Measurements from ENCODE around the gene NKX2-1. TPM values are rescaled to one million over a fixed set of nuclear protein-coding genes. Genes with fewer than 3 reads are reported as not detected.
"Not testable (repeated sequence)": the region's sequence is repeated elsewhere in the genome, so short reads cannot be mapped to it uniquely, and the experiment has no call there.

NKX2-1 gene
- polyA plus RNA-seq (2013, experiment 1 of 2), result not detected
- polyA plus RNA-seq (2013, experiment 2 of 2), result not detected

DNA sequence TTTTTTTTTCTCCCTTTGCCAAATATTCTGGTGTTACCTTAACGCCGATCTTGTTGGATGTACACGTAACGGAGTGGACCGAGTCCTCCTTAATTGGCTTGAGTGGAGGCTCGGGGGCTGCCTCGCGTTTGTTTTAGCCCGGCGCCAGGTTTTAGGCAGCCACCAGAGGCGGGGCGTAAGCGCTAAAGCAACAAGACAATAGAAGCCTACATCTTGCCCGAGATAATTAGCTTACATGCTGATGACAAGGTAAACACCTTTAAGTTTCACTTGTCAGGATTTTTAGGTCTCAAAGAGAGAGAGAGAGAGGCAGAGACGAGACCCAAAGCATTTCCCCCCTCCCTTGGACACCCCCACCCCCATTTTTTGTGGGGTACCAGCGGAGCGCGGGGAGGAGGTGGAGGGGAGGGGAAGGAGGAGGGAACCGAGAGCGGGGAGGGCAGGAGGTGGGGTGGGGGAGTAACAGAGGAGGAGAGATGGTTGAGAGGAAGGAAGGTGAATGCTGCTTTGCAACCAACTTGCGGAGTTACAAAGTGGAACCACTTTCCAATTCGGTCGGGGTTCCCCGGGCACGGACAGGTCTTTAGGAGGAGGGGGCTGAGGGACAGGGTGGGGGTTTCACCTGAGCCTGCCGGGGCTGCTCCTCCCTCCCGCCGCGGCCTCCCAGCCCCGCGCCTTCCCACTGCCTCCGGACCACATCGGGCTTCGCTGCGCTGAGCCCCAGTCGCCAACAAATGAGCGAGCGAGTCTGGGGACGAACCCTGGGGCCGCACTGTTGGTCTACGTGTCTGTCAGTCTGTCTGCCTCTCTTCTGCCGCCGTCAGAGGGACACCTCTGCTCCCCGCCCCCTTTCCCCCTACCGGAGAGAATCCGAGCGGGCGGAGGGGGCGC is at the start of gene NKX2-1:
Gene NKX2-1, minus strand, starts transcription at position 802 of the 891 bp plus-strand sequence. Its CDS starts 103 bp downstream, at position 699.
- under 1% methylated on average over 48 of the region's 49 CpGs for WGBS
- H3K27me3 ChIP-seq (ENCODE audit: insufficient read depth, low read length), result peaks cover 100% of the 10 kb centered on the region
- H3K9me3 ChIP-seq (ENCODE audit: insufficient read depth, low read depth, low read length), result no peaks in the 10 kb centered on the region
- H3K36me3 ChIP-seq (ENCODE audit: insufficient read depth, low read length), result no peaks in the 10 kb centered on the region
- peak within 1 kb of the TSS; percentile 35 for H3K4me3 ChIP-seq (ENCODE audit: low read length)
- no peak within 1 kb of the TSS for H3K9ac ChIP-seq (ENCODE audit: low read depth, low read length)
- H3K27ac ChIP-seq (ENCODE audit: low read depth, low read length), result no peak within 1 kb of the TSS
- peaks cover 11% of the 10 kb centered on the region; the same call in 1 of the 2 replicates for H3K4me1 ChIP-seq (ENCODE audit: insufficient read depth, low read length)

DNA sequence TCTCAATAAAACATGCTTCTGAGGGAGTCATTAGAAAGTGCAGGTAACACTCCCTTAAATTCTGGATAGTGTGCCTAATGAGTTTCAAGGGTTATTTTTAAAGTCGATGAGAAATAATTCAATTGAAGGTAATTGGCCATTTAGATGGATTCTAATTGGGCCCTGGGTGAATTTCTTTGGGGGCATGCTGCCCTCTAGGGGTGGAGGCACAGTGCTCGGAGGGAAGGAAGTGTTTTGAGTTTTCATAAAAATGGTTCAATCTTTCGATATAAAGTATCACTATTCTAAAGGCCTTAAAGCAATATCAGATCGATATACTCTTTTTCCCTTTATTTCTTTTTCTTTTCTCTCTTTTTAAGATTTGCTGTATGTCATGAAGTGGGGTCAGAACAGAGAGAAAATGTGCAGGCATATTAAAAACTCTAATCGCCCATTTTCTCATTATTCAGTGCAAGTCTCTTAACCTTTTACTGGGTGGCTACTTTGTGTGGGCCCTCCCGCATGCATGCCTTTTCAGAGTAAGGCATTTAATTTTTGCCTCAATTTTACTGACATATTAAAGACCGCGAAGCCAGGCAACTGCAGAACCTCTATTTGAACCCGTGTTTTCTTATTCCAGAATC is 36.9 kb upstream of the NKX2-1 start:
- Histone ChIP-seq H3K27me3 (ENCODE audit: insufficient read depth, low read length) (peaks cover 39% of the 10 kb centered on the region), H3K4me1 (ENCODE audit: insufficient read depth, low read length) (peaks cover 8% of the 10 kb centered on the region), H3K4me3 (ENCODE audit: low read length) (no peak overlapping the region), H3K9ac (ENCODE audit: low read depth, low read length) (no peak overlapping the region), H3K36me3 (ENCODE audit: insufficient read depth, low read length) (no peaks in the 10 kb centered on the region), H3K9me3 (ENCODE audit: insufficient read depth, low read depth, low read length) (no peaks in the 10 kb centered on the region), H3K27ac (ENCODE audit: low read depth, low read length) (no peak overlapping the region)
- WGBS, result 68% methylated on average over 8 of the region's 9 CpGs

GRCh38 chr14:36555998-36556743 is 36.1 kb upstream of the NKX2-1 start:
- H3K9me3 ChIP-seq (ENCODE audit: insufficient read depth, low read depth, low read length), result no peaks in the 10 kb centered on the region
- 77% methylated on average over 6 of the region's 6 CpGs for WGBS

DNA sequence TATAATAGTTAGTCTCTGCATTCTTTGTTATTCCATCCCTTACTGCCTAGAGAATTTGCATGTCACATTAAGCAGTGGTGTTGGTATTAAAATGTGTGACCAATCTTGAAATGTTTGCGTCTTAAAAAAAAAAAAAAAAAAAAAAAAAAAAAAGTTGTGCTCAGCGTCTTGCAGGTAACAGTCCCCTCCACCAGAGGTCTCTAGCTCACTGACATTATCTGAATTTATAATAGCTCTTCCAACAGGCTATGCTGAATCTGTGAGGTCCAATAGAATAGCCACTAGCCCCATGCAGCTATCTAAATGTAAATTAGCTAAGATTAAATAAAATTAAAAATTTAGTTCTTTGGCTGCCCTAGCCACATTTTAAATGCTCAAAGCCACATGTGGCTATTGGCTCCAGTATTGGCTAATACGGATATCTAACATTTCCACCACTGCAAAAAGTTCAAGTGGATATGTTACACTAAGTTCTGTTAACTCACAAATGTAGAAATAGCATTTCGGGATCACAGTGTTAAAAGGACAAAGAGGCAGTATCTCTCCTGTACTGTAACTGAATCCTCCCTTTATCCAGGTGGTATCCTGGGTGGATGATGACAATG is 33.7 kb upstream of the NKX2-1 start:
- H3K9ac ChIP-seq (ENCODE audit: low read depth, low read length), result no peak overlapping the region
- peaks cover 22% of the 10 kb centered on the region for H3K27me3 ChIP-seq (ENCODE audit: insufficient read depth, low read length)
- no peaks in the 10 kb centered on the region for H3K36me3 ChIP-seq (ENCODE audit: insufficient read depth, low read length)
- 50% methylated on average over 2 of the region's 4 CpGs for WGBS
- H3K9me3 ChIP-seq (ENCODE audit: insufficient read depth, low read depth, low read length), result no peaks in the 10 kb centered on the region
- H3K4me1 ChIP-seq (ENCODE audit: insufficient read depth, low read length), result peaks cover 8% of the 10 kb centered on the region
- no peak overlapping the region for H3K4me3 ChIP-seq (ENCODE audit: low read length)
- no peak overlapping the region for H3K27ac ChIP-seq (ENCODE audit: low read depth, low read length)

More at GRCh38 chr14:36555998-36556743, 36.1 kb upstream of the NKX2-1 start:
- no peak overlapping the region for H3K4me3 ChIP-seq (ENCODE audit: low read length)
- H3K27ac ChIP-seq (ENCODE audit: low read depth, low read length), result no peak overlapping the region
- H3K27me3 ChIP-seq (ENCODE audit: insufficient read depth, low read length), result peaks cover 32% of the 10 kb centered on the region
- peaks cover 8% of the 10 kb centered on the region for H3K4me1 ChIP-seq (ENCODE audit: insufficient read depth, low read length)
- no peaks in the 10 kb centered on the region for H3K36me3 ChIP-seq (ENCODE audit: insufficient read depth, low read length)
- no peak overlapping the region for H3K9ac ChIP-seq (ENCODE audit: low read depth, low read length)

- Histone ChIP-seq H3K36me3 (ENCODE audit: insufficient read depth, low read length) (no peaks in the 10 kb centered on the region), H3K27me3 (ENCODE audit: insufficient read depth, low read length) (peaks cover 19% of the 10 kb centered on the region), H3K4me1 (ENCODE audit: insufficient read depth, low read length) (peaks cover 8% of the 10 kb centered on the region), H3K27ac (ENCODE audit: low read depth, low read length) (no peak overlapping the region), H3K9ac (ENCODE audit: low read depth, low read length) (no peak overlapping the region), H3K4me3 (ENCODE audit: low read length) (no peak overlapping the region), H3K9me3 (ENCODE audit: insufficient read depth, low read depth, low read length) (no peaks in the 10 kb centered on the region)
- WGBS, result 38% methylated on average over 1 of the region's 1 CpG
Measured at GRCh38 chr14:36550899-36551298, 30.9 kb upstream of the NKX2-1 start.

DNA sequence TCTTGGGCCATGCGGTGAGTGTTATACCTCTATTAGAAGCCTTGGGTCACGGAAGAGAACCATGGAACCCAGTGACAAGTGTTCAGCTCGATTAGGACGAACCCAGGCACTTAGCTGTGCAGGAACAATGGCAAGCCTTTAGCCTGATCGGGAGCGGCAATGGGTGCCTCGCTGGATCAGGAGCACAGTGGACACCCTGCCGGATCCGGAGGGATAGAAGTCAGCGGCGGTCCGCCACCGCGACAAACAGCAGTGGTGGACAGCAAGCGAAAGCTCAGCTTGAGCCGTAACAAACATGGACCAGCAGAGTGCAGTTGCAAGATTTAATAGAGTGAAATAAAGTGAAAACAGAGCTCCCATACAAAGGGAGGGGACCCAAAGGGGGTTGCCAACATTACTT is 24.2 kb upstream of the NKX2-1 start:
- H3K36me3 ChIP-seq (ENCODE audit: insufficient read depth, low read length); H3K9me3 ChIP-seq (ENCODE audit: insufficient read depth, low read depth, low read length); H3K27ac ChIP-seq (ENCODE audit: low read depth, low read length); H3K9ac ChIP-seq (ENCODE audit: low read depth, low read length); H3K4me3 ChIP-seq (ENCODE audit: low read length); H3K4me1 ChIP-seq (ENCODE audit: insufficient read depth, low read length): not testable (repeated sequence)
- 94% methylated on average over 16 of the region's 16 CpGs for WGBS
- peaks cover 25% of the 10 kb centered on the region; the same call in 1 of the 2 replicates for H3K27me3 ChIP-seq (ENCODE audit: insufficient read depth, low read length)

- no peak overlapping the region for H3K4me3 ChIP-seq (ENCODE audit: low read length)
- WGBS, result 94% methylated on average over 1 of the region's 1 CpG
- no peaks in the 10 kb centered on the region for H3K9me3 ChIP-seq (ENCODE audit: insufficient read depth, low read depth, low read length)
- no peaks in the 10 kb centered on the region for H3K4me1 ChIP-seq (ENCODE audit: insufficient read depth, low read length)
- no peaks in the 10 kb centered on the region for H3K36me3 ChIP-seq (ENCODE audit: insufficient read depth, low read length)
- no peak overlapping the region for H3K9ac ChIP-seq (ENCODE audit: low read depth, low read length)
- no peak overlapping the region for H3K27ac ChIP-seq (ENCODE audit: low read depth, low read length)
- H3K27me3 ChIP-seq (ENCODE audit: insufficient read depth, low read length), result peaks cover 71% of the 10 kb centered on the region
Measured at GRCh38 chr14:36538051-36538450, 18.0 kb upstream of the NKX2-1 start.

DNA sequence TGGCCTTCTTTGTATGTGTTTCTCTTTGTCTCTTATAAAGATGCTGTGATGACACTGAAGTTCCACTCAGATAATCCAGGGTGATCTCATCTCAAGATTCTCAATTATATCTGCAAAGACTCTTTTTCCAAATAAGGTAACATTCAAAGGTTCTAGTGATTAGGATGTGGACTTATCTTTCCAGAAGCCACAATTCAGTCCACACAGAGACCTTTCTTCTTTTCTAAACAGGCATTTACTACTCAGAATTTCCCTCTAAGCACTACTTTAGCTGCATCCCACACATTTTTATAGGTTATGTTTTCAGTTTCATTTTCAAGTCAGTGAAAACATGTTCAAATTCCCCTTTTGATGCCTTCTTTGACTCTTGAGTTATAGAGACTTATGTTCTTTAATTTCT is 9.0 kb upstream of the NKX2-1 start:
- no peaks in the 10 kb centered on the region for H3K4me1 ChIP-seq (ENCODE audit: insufficient read depth, low read length)
- no peaks in the 10 kb centered on the region for H3K36me3 ChIP-seq (ENCODE audit: insufficient read depth, low read length)
- no peak overlapping the region for H3K27ac ChIP-seq (ENCODE audit: low read depth, low read length)
- no peak overlapping the region for H3K9ac ChIP-seq (ENCODE audit: low read depth, low read length)
- peaks cover 98% of the 10 kb centered on the region for H3K27me3 ChIP-seq (ENCODE audit: insufficient read depth, low read length)
- H3K4me3 ChIP-seq (ENCODE audit: low read length), result no peak overlapping the region
- no peaks in the 10 kb centered on the region for H3K9me3 ChIP-seq (ENCODE audit: insufficient read depth, low read depth, low read length)

DNA sequence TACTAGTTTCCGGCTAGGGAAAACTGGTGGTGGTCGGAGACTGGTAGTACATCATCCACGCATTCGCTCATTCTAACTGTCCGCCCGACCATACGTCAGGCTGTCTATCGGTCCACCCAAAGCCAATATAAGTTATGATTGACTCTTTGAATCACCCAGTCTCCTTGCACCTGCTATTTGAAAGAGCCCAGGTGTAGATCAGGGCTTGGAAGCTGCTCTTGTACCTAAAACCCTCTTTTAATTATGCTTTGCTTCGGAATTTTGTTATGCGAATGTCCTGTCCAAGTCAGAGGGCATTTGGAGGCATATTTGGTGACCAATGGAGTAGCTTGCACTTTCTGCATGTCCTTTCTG is 5.7 kb upstream of the NKX2-1 start:
- Histone ChIP-seq H3K9ac (ENCODE audit: low read depth, low read length) (no peak overlapping the region), H3K4me3 (ENCODE audit: low read length) (no peak overlapping the region), H3K27me3 (ENCODE audit: insufficient read depth, low read length) (peaks cover 100% of the 10 kb centered on the region), H3K4me1 (ENCODE audit: insufficient read depth, low read length) (peaks cover 6% of the 10 kb centered on the region; the same call in 1 of the 2 replicates), H3K36me3 (ENCODE audit: insufficient read depth, low read length) (no peaks in the 10 kb centered on the region), H3K9me3 (ENCODE audit: insufficient read depth, low read depth, low read length) (no peaks in the 10 kb centered on the region), H3K27ac (ENCODE audit: low read depth, low read length) (no peak overlapping the region)
- WGBS, result 16% methylated on average over 10 of the region's 10 CpGs

- Histone ChIP-seq H3K4me3 (ENCODE audit: low read length) (peak overlapping the region; percentile 22; the same call in 1 of the 2 replicates), H3K9me3 (ENCODE audit: insufficient read depth, low read depth, low read length) (no peaks in the 10 kb centered on the region), H3K27ac (ENCODE audit: low read depth, low read length) (no peak overlapping the region), H3K27me3 (ENCODE audit: insufficient read depth, low read length) (peaks cover 100% of the 10 kb centered on the region), H3K36me3 (ENCODE audit: insufficient read depth, low read length) (no peaks in the 10 kb centered on the region), H3K4me1 (ENCODE audit: insufficient read depth, low read length) (peaks cover 6% of the 10 kb centered on the region; the same call in 1 of the 2 replicates), H3K9ac (ENCODE audit: low read depth, low read length) (no peak overlapping the region)
- WGBS, result 3% methylated on average over 54 of the region's 54 CpGs
Measured at GRCh38 chr14:36524874-36525745, 5.1 kb upstream of the NKX2-1 start.
